Omental fat pad (tissue), 4 donors: ENCODE measurements around the gene SPINT1. TPM values are rescaled to one million over a fixed set of nuclear protein-coding genes. Genes with fewer than 3 reads are reported as not detected.

Source experiments
- ATAC-seq: fragments of 150-250 bp; one replicate; pipeline ENCODE4 v1.9.1; 2016; ENCODE audit warnings: mild to moderate bottlenecking, moderate library complexity; ENCODE audit not compliant: low FRiP score
- DNase-seq: peaks from one replicate; pipeline ENCODE4 v3.0.0-alpha.2; 2019; ENCODE audit warnings: low spot score
- CTCF ChIP-seq, 3 donors: fragments of 450-650 bp; IDR thresholded peaks; one replicate each; pipeline ENCODE4 v1.5.1; 2016 to 2017; ENCODE audit warnings: antibody characterized with exemption in 3 of 3, mild to moderate bottlenecking in 3 of 3, moderate library complexity in 2 of 3
- total RNA-seq, 4 donors: library from RNA; depleted of rRNA; stranded (reverse); fragments of >200 nt; gene quantifications; one replicate each; pipeline ENCODE4 v1.1.0, GENCODE V29; 2016

SPINT1 gene
- total RNA-seq, 4 donors from 2014 or later: 0.95 to 16.2 (median 11.7) TPM

- no peak for ATAC-seq
- no peak for DNase-seq
- no peak for TF ChIP-seq CTCF (IDR thresholded peaks at IDR 0.05)
These were observed 26.9 kb downstream of the SPINT1 start for GRCh38 chr15:40870716-40871115.

GRCh38 chr15:40871749-40872617 lies 28.1 kb downstream of the SPINT1 start:
- no peak for TF ChIP-seq CTCF (IDR thresholded peaks at IDR 0.05)
- DNase-seq (no peak), ATAC-seq (no peak)

DNA sequence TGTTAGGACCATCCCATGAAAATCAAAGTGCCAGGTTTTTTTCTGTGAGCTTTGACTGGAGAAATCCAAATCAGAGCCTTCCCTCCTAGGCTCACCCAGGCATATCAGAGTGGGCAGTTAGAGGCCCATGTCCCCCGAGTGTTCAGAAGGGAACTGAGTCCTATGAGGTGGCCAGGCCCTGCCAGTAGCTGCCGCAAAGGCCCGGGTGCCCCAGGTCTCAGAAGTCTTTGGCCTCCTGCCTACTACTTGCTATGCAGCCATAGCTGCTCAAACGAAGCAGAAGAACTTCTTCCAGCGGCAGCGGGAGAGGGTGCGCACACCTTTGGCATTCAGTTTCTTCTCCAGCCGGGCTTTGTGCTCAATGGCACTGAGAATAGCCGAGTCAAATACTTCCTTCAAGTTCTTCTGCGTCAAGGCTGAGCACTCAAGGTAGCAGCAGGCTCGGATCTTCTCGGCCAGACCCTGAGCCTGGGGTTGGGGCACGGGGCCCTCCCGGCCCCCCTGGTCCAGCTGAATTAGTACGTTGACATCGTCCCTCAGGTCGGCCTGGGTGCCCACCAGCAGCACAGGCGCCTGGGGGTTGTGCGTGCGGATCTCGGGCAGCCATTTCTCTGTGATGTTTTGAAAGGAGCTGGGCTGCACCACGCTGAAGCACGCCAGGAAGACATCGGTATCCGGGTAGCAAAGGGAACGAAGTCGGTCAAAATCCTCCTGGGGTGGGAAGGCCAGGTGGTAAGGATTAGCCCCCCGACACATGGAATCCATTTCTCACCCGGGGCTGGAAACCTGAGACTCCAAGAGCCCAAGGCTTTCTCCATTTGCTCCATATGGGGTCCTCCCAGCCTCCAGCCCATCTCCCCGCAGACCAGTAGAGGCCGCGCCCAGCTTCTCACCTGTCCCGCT lies 29.2 kb downstream of the SPINT1 start:
- TF ChIP-seq CTCF (IDR thresholded peaks at IDR 0.05): no peak
- no peak for ATAC-seq
- DNase-seq: no peak

DNA sequence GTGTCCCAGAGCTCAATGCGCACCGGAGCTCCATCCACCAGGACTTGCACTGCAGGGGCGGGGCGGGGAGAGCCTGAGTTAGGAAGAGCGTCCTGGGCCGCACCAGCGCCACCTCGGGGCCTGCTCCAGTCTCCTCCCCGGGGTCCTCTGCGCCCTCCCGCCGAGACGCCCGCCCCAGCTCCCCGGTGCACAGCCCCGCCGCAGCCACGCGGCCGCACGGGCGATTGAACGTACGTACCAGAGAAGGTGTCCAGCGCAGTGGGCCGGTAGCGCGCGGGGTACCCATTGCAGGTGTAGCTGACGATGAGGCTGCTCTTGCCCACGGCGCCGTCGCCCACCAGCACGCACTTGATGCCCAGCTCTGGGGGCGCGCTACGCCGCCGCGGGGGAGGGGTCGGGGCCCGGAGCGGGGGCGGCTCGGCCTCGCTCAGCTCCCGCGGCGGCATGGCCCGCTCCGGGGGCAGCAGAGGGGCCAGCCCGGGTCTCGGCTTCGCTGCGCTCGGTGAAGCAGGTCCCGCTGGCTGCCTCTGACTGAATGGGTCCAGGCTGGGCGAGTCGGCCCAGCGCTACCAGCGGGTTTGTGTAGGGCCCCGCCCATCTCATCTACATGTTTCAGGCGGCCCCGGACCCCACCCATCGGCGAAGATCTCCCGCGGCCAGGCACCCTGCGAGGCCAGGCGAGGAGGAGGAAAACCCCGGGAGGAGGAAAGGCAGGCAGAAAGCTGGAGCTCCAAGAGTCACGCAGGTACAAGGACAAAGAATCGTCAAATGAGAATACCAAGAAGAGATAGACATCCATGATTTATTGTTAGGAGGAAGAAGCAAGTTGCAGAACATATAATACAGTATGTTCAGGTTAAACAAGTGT lies 30.1 kb downstream of the SPINT1 start, which contains the start of gene RHOV:
Gene RHOV (minus strand): TSS at position 541 of the 868 bp plus-strand sequence. CDS start 95 bp downstream, at position 446.
- DNase-seq: peak; percentile 28
- TF ChIP-seq CTCF (IDR thresholded peaks at IDR 0.05): no peak
- ATAC-seq: peak; percentile 84

- DNase-seq (no peak), ATAC-seq (no peak)
- no peak for TF ChIP-seq CTCF (IDR thresholded peaks at IDR 0.05)
These were observed 32.3 kb downstream of the SPINT1 start for GRCh38 chr15:40875991-40876730.

- DNase-seq: no peak
- no peak for ATAC-seq
- no peak for TF ChIP-seq CTCF (IDR thresholded peaks at IDR 0.05)
These were observed 33.8 kb downstream of the SPINT1 start for GRCh38 chr15:40877694-40878093.
